A549 (cell line): ENCODE results near the gene RGS9BP. TPM values are rescaled to one million over a fixed set of nuclear protein-coding genes. Genes with fewer than 3 reads are reported as not detected.

Experiments used
- CBX2 ChIP-seq: fragments of 200-600 bp; sonication (generic); IDR thresholded peaks from 2 replicates; pipeline ENCODE4 v1.6.1; 2016; ENCODE audit warnings: low read depth, mild to moderate bottlenecking, borderline replicate concordance
- CBX8 ChIP-seq: fragments of 200-600 bp; sonication (generic); IDR thresholded peaks from 2 replicates; pipeline ENCODE4 v1.6.1; 2016
- CHD4 ChIP-seq: fragments of 200-600 bp; sonication (generic); IDR thresholded peaks from 2 replicates; pipeline ENCODE4 v1.6.1; 2016; ENCODE audit warnings: antibody characterized with exemption, mild to moderate bottlenecking, borderline replicate concordance
- E2F6 ChIP-seq: IDR thresholded peaks from 2 replicates; pipeline ENCODE4 v1.6.1; 2012; ENCODE audit warnings: low read depth, borderline replicate concordance
- EHMT2 ChIP-seq: fragments of 200-600 bp; sonication (generic); IDR thresholded peaks from 2 replicates; pipeline ENCODE4 v1.6.1; 2016; ENCODE audit warnings: antibody characterized with exemption, low read depth, mild to moderate bottlenecking, moderate library complexity
- ESRRA ChIP-seq: fragments of 150-350 bp; IDR thresholded peaks from 2 replicates; pipeline ENCODE4 v1.6.1; 2014; ENCODE audit warnings: mild to moderate bottlenecking, low read length, borderline replicate concordance
- HEYL ChIP-seq: fragments of 250-450 bp; sonication (Bioruptor Pico); IDR thresholded peaks from 2 replicates; pipeline ENCODE4 v1.8.0; 2021; ENCODE audit warnings: mild to moderate bottlenecking, moderate library complexity
- HMGXB4 ChIP-seq: fragments of 250-450 bp; sonication (Bioruptor Pico); IDR thresholded peaks from 2 replicates; pipeline ENCODE4 v1.5.0; 2021; ENCODE audit warnings: mild to moderate bottlenecking, moderate library complexity, borderline replicate concordance
- HOXB5 ChIP-seq: fragments of 250-450 bp; sonication (Bioruptor Pico); IDR thresholded peaks from 2 replicates; pipeline ENCODE4 v1.5.0; 2020; ENCODE audit warnings: mild to moderate bottlenecking, moderate library complexity
- JUNB ChIP-seq: fragments of >200 bp; sonication (Bioruptor Twin); formaldehyde crosslinking; IDR thresholded peaks from 2 replicates; pipeline ENCODE4 v1.6.1; 2016
- KDM1A ChIP-seq: fragments of 200-600 bp; sonication (generic); IDR thresholded peaks from 2 replicates; pipeline ENCODE4 v1.6.1; 2016; ENCODE audit warnings: low read depth, mild to moderate bottlenecking
- KDM5A ChIP-seq: fragments of 200-600 bp; sonication (generic); IDR thresholded peaks from 2 replicates; pipeline ENCODE4 v1.6.1; 2016; ENCODE audit warnings: antibody characterized with exemption, mild to moderate bottlenecking
- MAFK ChIP-seq: fragments of 450-650 bp; IDR thresholded peaks from 2 replicates; pipeline ENCODE4 v1.6.1; 2014; ENCODE audit not compliant: partially characterized antibody
- NR3C1 ChIP-seq: fragments of >200 bp; sonication (Bioruptor Twin); formaldehyde crosslinking; IDR thresholded peaks from 3 replicates; pipeline ENCODE4 v1.6.1; 2017
- POLR2AphosphoS2 ChIP-seq: conservative IDR thresholded peaks from 2 replicates; pipeline ENCODE4 v1.6.1; 2012; ENCODE audit warnings: low read length, improper control_type of control experiment, inconsistent platforms
- RARB ChIP-seq: fragments of 250-450 bp; sonication (Bioruptor Pico); IDR thresholded peaks from 2 replicates; pipeline ENCODE4 v1.8.0; 2021; ENCODE audit warnings: mild to moderate bottlenecking, moderate library complexity
- RFX5 ChIP-seq: fragments of 450-650 bp; IDR thresholded peaks from 2 replicates; pipeline ENCODE4 v1.7.1; 2014; ENCODE audit warnings: antibody characterized with exemption, mild to moderate bottlenecking, moderate library complexity
- SMC3 ChIP-seq: fragments of >200 bp; sonication (Bioruptor Twin); formaldehyde crosslinking; IDR thresholded peaks from 3 replicates; pipeline ENCODE4 v1.6.1; 2018; ENCODE audit warnings: inconsistent platforms
- TFCP2L1 ChIP-seq: fragments of 250-450 bp; sonication (Bioruptor Pico); IDR thresholded peaks from 2 replicates; pipeline ENCODE4 v1.5.0; 2021; ENCODE audit warnings: mild to moderate bottlenecking
- ZC3H11A ChIP-seq: fragments of 450-650 bp; IDR thresholded peaks from 2 replicates; pipeline ENCODE4 v1.6.1; 2014; ENCODE audit warnings: antibody characterized with exemption, mild to moderate bottlenecking
- polyA plus RNA-seq, 4 experiments: library from polyadenylated mRNA; depleted of rRNA in 3 of 4; stranded (reverse); fragments of >200 nt; fragmentation: RNase III in 1 of 4; extraction: RNeasy Plus Mini Kit Qiagen cat#74134 plus additional on column Dnase treatment in 1 of 4; gene quantifications; 2 replicates in 3 of 4; 3 replicates in 1 of 4; pipeline ENCODE4 v1.2.3, GENCODE V29; 2011 to 2017
- TF ChIP-seq, protein P1 (sequence below): fragments of 150-350 bp; IDR thresholded peaks from 2 replicates; pipeline ENCODE4 v1.6.1; 2014; ENCODE audit warnings: low read depth, mild to moderate bottlenecking, low read length
- TF ChIP-seq, protein P2 (sequence below): fragments of 250-450 bp; sonication (Bioruptor Pico); IDR thresholded peaks from 2 replicates; pipeline ENCODE4 v1.5.0; 2020; ENCODE audit warnings: low read depth, mild to moderate bottlenecking, moderate library complexity
- TF ChIP-seq, protein P3 (sequence below): fragments of >200 bp; sonication (Bioruptor Twin); formaldehyde crosslinking; IDR thresholded peaks from 3 replicates; pipeline ENCODE4 v1.6.1; 2016

Gene RGS9BP
- polyA plus RNA-seq, 2 of the 4 experiments (the other 2 are of a cell fraction), result 0.17 to 0.41 TPM

DNA sequence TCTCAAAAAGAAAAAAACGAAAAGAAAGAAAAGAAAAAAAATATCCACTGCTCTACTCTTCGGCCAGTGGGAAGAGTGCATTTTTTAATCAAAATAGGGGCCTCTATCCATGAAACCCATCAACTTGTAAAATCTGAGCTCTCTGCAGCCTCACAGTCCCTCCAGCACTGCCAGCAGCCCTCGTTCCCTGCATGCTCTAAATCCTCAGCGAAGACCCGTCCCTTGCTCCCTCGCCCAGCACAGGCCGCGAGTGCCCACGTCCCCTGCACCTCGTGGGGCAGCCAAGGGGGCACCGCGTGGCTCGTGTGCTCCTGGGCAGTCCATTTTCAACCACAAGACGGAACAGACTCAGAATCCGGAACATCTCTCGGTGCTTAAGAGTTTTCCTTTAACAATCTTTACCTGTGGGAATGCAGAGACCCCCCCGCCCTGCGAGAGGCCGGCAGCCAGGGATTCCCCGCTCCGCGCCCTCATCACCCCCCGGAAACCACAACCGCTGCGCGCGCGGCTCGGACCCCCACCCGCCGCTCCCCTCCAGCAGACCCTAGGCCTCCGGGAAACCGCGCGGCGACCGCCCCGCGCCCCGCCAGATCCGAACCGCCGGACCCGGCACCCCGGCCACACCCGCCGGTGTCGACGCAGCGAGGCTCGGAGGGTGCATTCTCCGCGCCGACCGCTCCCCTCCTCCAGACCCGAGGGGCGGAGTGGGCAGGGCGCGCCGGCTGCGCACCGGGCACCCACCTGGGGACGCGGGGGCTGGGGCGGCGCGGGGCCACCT is 1.3 kb upstream of the RGS9BP start (continued):
- TF ChIP-seq, protein P1, sequence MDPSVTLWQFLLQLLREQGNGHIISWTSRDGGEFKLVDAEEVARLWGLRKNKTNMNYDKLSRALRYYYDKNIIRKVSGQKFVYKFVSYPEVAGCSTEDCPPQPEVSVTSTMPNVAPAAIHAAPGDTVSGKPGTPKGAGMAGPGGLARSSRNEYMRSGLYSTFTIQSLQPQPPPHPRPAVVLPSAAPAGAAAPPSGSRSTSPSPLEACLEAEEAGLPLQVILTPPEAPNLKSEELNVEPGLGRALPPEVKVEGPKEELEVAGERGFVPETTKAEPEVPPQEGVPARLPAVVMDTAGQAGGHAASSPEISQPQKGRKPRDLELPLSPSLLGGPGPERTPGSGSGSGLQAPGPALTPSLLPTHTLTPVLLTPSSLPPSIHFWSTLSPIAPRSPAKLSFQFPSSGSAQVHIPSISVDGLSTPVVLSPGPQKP, result no peak
- no peak for TF ChIP-seq POLR2AphosphoS2
- no peak for TF ChIP-seq EHMT2
- no peak for TF ChIP-seq RFX5
- TF ChIP-seq CBX2, result no peak
- no peak for TF ChIP-seq MAFK
- TF ChIP-seq CBX8, result no peak
- TF ChIP-seq RARB (CRISPR knock-in tag), result no peak
- TF ChIP-seq HMGXB4 (CRISPR knock-in tag), result no peak
- TF ChIP-seq NR3C1, result no peak
- no peak for TF ChIP-seq ESRRA
- TF ChIP-seq SMC3, result 0 out of 3 replicates have a peak, but pooled peaks have one; percentile 15
- no peak for TF ChIP-seq CHD4
- no peak for TF ChIP-seq KDM1A
- TF ChIP-seq E2F6, result peak; percentile 53; the same call in 1 of the 2 replicates
- no peak for TF ChIP-seq HEYL
- TF ChIP-seq, protein P2, sequence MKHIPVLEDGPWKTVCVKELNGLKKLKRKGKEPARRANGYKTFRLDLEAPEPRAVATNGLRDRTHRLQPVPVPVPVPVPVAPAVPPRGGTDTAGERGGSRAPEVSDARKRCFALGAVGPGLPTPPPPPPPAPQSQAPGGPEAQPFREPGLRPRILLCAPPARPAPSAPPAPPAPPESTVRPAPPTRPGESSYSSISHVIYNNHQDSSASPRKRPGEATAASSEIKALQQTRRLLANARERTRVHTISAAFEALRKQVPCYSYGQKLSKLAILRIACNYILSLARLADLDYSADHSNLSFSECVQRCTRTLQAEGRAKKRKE (CRISPR knock-in tag), result peak; percentile 36; the same call in 1 of the 2 replicates
- TF ChIP-seq ZC3H11A, result no peak
- TF ChIP-seq, protein P3, sequence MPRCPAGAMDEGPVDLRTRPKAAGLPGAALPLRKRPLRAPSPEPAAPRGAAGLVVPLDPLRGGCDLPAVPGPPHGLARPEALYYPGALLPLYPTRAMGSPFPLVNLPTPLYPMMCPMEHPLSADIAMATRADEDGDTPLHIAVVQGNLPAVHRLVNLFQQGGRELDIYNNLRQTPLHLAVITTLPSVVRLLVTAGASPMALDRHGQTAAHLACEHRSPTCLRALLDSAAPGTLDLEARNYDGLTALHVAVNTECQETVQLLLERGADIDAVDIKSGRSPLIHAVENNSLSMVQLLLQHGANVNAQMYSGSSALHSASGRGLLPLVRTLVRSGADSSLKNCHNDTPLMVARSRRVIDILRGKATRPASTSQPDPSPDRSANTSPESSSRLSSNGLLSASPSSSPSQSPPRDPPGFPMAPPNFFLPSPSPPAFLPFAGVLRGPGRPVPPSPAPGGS, result no peak
- TF ChIP-seq HOXB5 (CRISPR knock-in tag), result no peak; the same call in 1 of the 2 replicates
- TF ChIP-seq KDM5A, result no peak
- no peak for TF ChIP-seq TFCP2L1 (CRISPR knock-in tag)
- no peak for TF ChIP-seq JUNB
